KMS-11 (cell line): ENCODE results near the gene DOCK10.

Source experiments
- H2AFZ ChIP-seq: fragments of 200-600 bp; sonication (generic); 2 replicates; pipeline ENCODE4 v1.6.1; 2016; ENCODE audit warnings: antibody characterized with exemption, mixed run types, low read depth
- H3K27ac ChIP-seq: fragments of 200-600 bp; sonication (generic); 2 replicates; pipeline ENCODE4 v1.6.1; 2016; ENCODE audit warnings: mild to moderate bottlenecking, mixed run types
- H3K27me3 ChIP-seq: fragments of 200-600 bp; sonication (generic); 2 replicates; pipeline ENCODE4 v1.6.1; 2017; ENCODE audit warnings: mild to moderate bottlenecking, low read depth, mixed run types, moderate library complexity; ENCODE audit not compliant: insufficient read depth
- H3K36me3 ChIP-seq: fragments of 200-600 bp; sonication (generic); 2 replicates; pipeline ENCODE4 v1.6.1; 2017; ENCODE audit warnings: mild to moderate bottlenecking, mixed run types; ENCODE audit not compliant: insufficient read depth
- H3K4me1 ChIP-seq: fragments of 200-600 bp; sonication (generic); 2 replicates; pipeline ENCODE4 v1.6.1; 2016; ENCODE audit warnings: mild to moderate bottlenecking, low read depth, mixed run types; ENCODE audit not compliant: poor library complexity, severe bottlenecking
- H3K4me2 ChIP-seq: fragments of 200-600 bp; sonication (generic); 2 replicates; pipeline ENCODE4 v1.7.0; 2016; ENCODE audit warnings: mild to moderate bottlenecking, mixed run types
- H3K4me3 ChIP-seq: fragments of 200-600 bp; sonication (generic); IDR thresholded peaks from 2 replicates; pipeline ENCODE4 v1.6.1; 2017; ENCODE audit warnings: low read depth, low read length, mixed read lengths; ENCODE audit not compliant: insufficient read depth
- H3K79me2 ChIP-seq: fragments of 200-600 bp; sonication (generic); 2 replicates; pipeline ENCODE4 v1.6.1; 2016; ENCODE audit warnings: low read depth, mixed run types; ENCODE audit not compliant: insufficient read depth
- H3K9ac ChIP-seq: fragments of 200-600 bp; sonication (generic); 2 replicates; pipeline ENCODE4 v1.6.1; 2016; ENCODE audit warnings: mild to moderate bottlenecking, mixed run types
- H4K20me1 ChIP-seq: fragments of 200-600 bp; sonication (generic); 2 replicates; pipeline ENCODE4 v1.6.1; 2016; ENCODE audit warnings: mild to moderate bottlenecking, mixed run types; ENCODE audit not compliant: insufficient read depth
- CTCF ChIP-seq: fragments of 200-600 bp; sonication (generic); conservative IDR thresholded peaks from 2 replicates; pipeline ENCODE4 v1.6.1; 2017; ENCODE audit warnings: low read depth, mild to moderate bottlenecking, antibody characterized with exemption, low read length, moderate library complexity, mixed read lengths

The DOCK10 gene

GRCh38 chr2:224957540-224958461 is 84.5 kb downstream of the DOCK10 start:
- no peaks in the 10 kb centered on the region for H3K79me2 ChIP-seq
- H3K4me2 ChIP-seq = peak overlapping the region; percentile 39
- H3K36me3 ChIP-seq = no peaks in the 10 kb centered on the region
- H4K20me1 ChIP-seq = no peaks in the 10 kb centered on the region
- no peak for TF ChIP-seq CTCF
- H3K4me1 ChIP-seq = peaks cover 8% of the 10 kb centered on the region
- H3K9ac ChIP-seq = no peak overlapping the region
- no peak overlapping the region for H3K4me3 ChIP-seq
- no peaks in the 10 kb centered on the region for H3K27me3 ChIP-seq
- H3K27ac ChIP-seq = peak overlapping the region; percentile 33; the same call in 1 of the 2 replicates
- H2AFZ ChIP-seq = no peak overlapping the region; the same call in 1 of the 2 replicates

- no peak overlapping the region for H2AFZ ChIP-seq
- no peak overlapping the region for H3K4me3 ChIP-seq
- TF ChIP-seq CTCF = no peak
- H3K4me2 ChIP-seq = no peak overlapping the region
- H3K9ac ChIP-seq = no peak overlapping the region
- no peaks in the 10 kb centered on the region for H4K20me1 ChIP-seq
- no peaks in the 10 kb centered on the region for H3K79me2 ChIP-seq
- H3K4me1 ChIP-seq = peaks cover 8% of the 10 kb centered on the region
- no peak overlapping the region for H3K27ac ChIP-seq
- H3K27me3 ChIP-seq = no peaks in the 10 kb centered on the region
- no peaks in the 10 kb centered on the region for H3K36me3 ChIP-seq
Measured at GRCh38 chr2:224956706-224957105, 85.6 kb downstream of the DOCK10 start.

GRCh38 chr2:224954980-224955379 is 87.3 kb downstream of the DOCK10 start:
- Histone ChIP-seq H3K27me3 (no peaks in the 10 kb centered on the region), H3K4me3 (no peak overlapping the region), H4K20me1 (no peaks in the 10 kb centered on the region), H3K9ac (no peak overlapping the region), H3K36me3 (no peaks in the 10 kb centered on the region), H3K4me1 (peaks cover 8% of the 10 kb centered on the region), H3K4me2 (no peak overlapping the region), H3K27ac (no peak overlapping the region), H3K79me2 (no peaks in the 10 kb centered on the region), H2AFZ (no peak overlapping the region)
- TF ChIP-seq CTCF = no peak

GRCh38 chr2:224952936-224953657 is 89.2 kb downstream of the DOCK10 start:
- Histone ChIP-seq H3K79me2 (no peaks in the 10 kb centered on the region), H2AFZ (no peak overlapping the region), H3K36me3 (no peaks in the 10 kb centered on the region), H3K4me1 (peaks cover 8% of the 10 kb centered on the region), H3K4me3 (no peak overlapping the region), H3K4me2 (no peak overlapping the region), H3K27me3 (no peaks in the 10 kb centered on the region), H4K20me1 (no peaks in the 10 kb centered on the region), H3K27ac (no peak overlapping the region), H3K9ac (no peak overlapping the region)
- TF ChIP-seq CTCF = no peak
